SIG-M5 (cell line): Measurements from ENCODE around the gene CACNA1I.

Experiments used
- DNase-seq: peaks from one replicate; lab custom pipeline; 2025; lab: John Stamatoyannopoulos, UW

Gene CACNA1I

DNA sequence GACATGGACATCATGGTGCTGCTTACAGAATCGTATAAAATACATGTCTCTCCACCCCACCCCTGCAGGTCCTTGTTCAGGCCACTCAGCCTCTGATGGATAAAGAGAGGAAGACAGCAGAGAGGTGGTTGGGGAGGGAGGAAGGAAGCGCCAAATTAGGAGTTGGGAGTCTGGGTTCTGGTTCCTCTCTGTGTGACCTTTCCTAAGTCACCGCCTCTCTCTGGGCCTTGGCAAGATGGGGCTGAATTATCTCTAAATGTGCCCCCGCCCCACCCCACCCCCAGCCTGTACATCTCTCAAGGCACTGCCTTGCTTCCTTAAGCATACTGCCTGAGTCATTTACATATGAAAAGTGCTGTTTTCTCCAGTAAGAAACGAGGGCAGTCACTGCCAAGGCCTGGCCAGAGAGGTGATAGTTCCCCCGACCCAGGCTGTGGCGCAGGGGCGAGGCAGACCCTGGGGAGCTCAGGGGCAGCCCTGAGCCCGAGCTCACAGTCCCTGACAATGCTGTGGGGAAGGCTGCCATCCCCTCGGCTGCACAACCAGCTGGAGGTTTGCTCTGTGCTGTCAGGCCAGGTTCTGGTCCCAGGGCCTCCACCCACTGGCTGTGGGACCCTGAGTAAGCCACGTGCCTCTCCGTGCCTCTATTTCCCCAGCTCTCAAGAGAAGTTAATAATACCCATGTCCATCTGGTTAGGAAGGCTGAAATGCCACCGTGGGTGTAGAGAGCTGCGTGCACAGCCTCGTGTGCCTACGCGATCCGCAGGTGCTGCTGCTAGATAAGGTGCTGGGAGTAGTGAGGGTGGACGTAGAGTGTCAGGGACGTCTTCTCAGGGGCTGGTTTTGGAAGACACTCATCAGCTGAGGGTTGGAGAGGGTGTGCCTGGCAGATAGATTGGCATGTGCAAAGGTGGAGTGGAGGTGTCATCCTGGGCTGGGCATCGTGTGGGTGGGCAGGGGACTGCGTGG, 55.3 kb downstream of the CACNA1I start:
- no peak for DNase-seq

DNA sequence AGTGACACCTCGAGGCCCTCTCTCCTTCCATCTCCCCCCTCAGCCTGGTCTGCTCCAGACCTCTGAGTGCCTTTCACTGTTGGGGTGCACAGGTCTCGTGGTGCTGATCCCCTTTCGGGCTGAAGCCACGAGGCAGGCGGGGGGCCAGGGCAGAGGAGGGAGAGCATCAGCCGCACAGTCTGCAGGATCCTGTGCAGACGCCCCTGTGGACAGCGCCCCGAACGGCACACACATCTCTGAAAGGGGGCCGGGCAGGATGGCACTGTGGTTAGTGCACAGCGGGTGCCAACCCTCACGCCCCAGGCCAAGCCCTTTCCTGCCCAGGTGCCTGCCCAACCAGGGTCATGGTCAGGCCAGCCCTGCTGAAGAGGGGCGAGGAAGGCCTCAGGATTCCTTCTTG, 56.7 kb downstream of the CACNA1I start:
- no peak for DNase-seq

DNA sequence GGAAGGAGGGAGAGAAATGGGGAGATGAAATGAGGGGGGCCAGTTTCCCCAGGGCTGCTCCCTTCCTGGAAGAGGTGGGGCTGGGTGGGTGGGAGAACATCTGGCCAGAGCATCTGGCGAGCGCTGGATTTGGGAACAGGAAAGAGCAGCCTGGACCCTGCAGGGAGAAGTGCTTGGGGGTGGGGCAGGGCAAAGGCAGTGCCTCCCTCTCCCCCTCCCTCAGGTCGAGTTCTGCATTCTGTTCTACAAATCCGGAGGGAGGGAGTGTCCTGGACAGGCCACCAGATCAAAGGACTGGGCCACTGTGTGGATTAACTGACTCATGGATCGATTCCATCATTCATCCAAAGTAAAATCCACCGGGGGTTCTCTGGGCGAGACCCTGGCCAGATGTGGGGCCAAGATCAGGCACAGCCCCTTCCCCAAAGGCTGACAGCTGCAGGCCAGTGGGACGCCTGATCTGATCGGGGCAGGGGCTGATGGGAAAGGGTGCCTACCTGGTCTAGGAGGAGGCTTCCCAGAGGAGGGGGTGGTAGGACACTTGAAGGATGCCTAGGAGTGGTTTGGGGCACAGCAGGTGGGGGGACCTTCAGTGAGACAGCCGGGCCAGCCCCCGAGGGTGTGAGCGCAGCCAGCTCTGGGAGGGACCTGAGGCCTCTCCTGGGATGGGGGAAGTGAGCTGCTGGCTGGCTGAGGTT, 57.5 kb downstream of the CACNA1I start:
- DNase-seq = no peak

DNA sequence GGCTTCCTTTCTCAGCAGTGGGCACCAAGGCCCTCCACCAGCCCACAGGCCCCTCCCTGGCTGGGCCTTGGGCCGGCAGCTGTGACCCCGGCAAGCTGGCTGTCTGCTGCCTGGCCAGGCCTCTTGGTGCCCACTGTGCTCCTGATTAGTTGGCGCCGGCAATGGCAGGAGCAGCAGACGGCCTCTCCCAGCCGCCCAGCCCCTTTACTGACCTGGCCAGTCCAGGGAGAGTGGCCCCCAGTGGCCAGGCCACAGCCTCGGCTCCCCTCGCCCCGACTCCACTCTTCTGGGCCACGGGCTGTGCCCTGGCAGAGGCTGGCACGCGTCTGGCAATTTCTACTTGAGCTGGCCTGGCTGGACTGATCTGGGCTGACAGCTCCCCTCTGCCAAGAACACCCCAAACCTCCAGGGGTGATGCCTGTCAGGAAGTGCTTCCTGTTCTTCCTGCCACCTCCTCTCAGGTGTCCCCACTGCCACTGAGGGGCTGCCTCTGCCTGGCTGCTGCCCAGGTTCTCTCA, 58.1 kb downstream of the CACNA1I start:
- no peak for DNase-seq

DNA sequence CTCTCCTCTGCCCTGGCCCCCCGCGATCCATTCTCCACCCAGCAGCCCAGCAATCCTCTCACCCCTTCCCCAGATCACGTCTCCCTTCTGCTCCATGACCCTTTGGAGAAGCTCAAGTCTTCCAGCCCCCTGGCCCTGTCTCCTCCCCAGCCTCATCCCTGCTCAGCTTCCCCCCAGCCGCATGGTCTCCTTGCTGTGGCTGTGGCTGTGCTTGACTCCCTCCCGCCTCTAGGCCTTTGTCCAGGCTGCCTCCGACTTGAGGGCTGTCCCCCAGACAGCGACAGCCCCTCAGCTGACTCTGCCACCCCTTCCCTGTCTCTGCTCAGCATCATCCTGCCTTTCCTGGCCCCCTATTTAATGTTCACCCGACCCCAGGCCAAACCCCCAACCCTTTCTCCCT, 59.3 kb downstream of the CACNA1I start:
- DNase-seq = no peak

DNA sequence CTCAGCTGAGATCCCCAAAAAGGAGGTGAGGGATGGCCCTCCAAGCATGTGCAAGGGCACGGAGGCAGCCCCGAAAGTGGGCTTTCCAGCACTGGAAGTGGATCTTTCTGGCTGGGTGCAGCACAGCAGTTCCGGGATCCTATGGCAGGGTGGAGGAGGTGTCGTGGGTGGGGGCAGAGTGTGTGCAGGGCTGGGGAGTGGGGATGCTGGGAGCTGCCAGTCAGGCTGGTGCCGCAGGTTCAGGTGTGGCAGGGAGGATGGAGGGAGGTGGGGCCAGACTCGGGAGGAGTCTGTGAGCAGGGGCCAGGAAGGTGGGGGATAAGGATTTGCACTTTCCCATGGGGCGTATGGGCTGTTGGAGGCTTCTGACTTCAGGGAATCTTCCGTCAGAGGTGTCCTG, 60.2 kb downstream of the CACNA1I start:
- DNase-seq = no peak

DNA sequence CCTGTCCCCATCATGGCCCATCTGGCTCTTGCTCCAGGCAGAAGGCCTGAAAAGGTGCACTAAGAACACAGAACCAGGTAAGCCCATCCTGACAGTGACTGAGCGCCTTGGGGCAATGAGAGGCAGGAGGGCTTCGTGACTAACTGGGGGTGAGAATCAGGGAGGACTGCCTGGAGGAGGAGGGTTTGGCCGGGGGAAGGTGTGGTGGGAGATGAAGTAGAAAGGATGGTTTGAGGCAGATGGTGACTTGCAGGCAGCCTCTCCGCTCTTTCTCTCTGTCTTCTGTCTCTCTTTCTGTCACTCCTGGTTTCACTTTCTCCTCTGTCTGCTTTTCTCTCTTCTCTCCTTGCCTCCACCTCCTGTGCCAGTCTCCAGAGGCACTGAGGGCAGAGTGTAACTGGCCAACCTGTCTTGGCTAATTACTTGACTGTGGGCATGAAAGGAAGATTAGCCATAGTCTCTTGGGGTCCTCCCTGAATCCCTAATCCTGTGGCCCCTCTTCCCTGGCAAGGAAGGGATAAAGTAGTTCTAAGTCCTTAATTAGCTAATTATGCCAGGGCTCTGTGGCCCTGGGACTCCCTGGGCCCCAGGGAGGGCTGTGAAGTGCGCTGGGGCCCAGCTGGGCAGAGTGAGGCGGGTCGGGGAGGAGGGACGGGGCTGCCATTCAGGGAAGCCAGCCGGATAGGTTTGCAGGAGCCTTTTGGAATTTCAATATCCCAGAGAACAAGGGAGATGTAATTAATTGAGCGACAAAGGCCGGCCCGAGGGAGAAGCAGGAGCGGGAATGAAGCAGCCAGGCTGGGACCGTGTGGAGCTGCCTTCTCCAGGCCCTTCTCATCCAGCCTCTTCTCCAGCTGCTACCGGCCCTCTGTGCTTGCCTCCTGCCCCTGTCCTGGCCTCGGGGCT, 61.1 kb downstream of the CACNA1I start:
- no peak for DNase-seq

DNA sequence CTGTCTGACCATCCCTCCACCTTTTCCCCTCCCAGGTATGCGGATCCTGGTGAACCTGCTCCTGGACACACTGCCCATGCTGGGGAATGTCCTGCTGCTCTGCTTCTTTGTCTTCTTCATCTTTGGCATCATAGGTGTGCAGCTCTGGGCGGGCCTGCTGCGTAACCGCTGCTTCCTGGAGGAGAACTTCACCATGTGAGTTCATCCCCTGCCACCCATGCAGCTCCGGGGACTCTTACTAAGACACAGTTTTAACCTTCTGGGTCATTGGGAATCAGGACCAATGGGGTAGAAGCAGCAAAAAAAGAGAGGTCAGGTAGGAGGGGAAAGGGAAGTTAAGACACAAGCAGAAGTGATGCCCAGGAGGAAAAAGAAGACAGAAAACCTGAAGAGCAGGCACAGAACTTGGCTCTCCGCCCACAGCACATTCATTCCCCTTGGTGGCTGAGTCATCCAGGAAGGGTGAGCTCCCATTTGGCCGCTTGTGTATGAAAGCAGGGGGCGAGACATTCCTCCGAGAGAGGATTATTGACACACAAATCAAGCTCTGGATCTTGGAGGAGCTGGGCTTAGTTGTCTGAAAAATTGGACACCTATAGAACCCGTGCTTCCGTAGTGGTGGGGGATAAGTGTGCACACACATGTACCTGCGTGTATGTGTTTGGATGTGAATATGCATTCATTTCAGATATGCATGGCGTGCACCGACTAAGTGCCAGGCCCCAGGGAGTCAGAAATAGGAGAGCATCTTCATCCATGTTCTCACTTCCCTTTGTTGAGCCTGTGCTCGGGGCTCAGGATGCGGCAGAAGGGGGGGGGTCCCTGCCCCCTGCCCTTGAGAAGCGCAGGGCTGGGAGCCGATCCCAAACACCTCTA, 64.2 kb downstream of the CACNA1I start:
- no peak for DNase-seq

DNA sequence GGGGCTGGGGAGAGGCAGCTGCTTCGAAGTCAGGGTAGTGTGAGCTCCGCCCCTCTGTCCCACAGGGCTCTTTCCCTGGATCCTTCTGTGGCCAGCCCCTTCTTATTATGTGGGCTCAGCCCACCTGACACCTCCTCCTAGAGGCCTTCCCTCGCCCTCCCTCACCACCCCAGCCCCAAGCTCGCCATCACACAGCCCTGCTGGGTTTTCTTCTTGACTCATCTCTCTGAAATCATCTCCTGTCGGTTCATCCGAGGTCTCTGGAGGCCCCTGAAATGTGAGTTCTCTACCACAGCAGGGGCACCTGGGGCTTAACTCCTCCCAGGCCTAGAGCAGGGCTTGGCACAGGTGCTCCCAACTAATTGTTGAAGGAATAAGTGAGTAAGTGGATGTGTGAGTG, 65.2 kb downstream of the CACNA1I start:
- no peak for DNase-seq

DNA sequence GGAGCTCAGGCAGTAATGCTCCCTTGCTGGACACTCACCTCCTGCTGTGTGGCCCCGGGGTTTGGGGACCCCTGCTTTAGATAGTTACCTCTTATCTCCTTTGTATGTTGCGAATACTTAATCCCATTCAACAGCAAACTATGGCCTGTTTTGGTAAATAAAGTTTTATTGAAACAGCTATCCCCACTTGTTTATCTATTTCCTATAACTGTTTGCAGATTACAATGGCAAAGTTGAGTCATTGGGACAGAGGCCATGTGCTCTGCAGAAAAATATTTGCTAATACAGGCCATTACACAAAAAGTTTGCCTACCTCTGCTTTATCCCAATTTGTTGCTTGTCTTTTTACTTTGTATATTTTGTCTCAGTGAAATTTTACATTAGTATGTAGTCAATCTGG, 68.4 kb downstream of the CACNA1I start:
- no peak for DNase-seq

DNA sequence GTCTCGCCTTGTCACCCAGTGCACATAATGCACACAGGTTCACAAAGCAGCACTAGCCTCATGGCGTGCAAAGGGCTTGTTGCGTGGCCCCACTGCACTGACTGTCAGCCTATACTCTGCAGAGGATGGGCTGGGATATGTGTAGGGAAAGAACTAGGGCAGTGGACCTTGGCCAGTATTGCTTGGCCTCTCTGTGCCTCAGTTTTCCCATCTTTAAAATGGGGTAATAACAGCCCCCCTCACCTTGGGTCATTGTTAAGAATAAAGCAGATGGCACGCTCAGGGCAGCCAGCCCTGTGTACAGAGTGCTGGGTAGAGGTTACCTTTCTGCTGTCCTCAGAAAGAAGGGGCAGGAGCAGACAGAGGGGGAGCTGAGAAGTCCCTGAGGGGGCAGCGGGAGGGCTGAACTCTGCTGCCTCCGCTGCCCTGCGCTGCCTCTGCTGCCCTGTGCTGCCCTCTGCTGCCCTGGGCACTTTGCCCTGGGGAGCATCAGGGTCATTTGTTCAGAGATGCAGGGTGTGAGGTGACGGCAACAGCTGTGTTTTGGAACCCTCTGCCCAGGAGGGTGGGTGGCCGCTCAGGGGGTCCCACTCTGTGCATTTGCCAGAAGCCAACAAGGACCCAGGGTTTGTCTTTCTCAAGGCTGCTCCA, 71.2 kb downstream of the CACNA1I start:
- no peak for DNase-seq

DNA sequence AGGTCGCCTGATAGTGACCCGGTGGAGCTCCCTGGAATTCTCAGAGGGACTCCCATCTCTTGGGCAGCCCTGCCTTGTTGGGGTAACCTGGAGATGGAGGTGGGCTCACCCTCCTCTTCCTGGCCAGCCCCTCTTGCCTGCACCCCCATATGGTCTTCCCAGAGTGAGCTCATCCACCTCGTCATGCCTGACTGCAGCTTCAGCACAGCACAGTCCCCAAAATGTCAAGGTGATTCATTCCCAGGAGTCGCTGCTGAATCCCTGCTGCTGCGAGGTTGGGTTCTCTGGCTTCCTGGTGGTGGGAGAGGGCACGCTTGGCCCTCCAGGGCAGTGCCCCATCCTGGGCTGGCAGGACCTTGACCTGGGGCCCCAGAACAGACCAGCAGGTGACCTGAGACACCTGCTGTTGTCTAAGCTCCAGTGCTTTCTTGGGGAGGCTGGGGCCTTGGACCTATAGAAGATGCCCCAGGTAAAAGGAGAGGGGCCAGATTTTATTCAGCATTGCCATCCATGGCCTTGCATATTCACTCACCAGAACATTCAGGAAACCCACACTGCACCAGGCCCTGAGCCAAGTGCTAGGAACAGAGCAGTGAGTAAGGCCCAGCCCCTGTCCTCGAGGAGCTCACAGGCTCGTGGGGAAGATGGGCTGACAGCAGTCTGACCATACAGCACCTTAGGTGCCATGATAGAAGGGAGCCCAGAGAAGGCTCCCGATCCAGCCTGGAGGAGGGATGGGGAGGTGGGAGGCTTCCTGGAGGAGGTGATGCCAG, 72.9 kb downstream of the CACNA1I start:
- no peak for DNase-seq

DNA sequence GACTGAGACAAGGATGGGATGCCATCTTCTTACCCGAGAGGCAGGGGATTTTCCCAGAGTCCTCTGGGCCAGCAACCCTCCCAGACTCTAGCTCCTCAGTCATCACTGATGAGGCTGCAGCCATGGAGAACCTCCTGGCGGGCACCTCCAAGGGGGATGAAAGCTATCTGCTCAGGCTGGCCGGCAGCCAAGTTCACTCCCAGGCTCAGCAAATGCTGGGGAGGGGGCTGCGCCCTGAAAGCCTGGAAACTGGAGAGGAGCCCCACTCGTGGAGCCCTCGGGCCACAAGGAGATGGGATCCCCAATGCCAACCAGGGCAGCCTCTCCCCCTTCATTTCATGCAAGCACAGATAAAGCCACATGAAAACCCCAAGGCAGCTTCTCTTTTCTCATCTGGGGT, 75.0 kb downstream of the CACNA1I start:
- DNase-seq = no peak

DNA sequence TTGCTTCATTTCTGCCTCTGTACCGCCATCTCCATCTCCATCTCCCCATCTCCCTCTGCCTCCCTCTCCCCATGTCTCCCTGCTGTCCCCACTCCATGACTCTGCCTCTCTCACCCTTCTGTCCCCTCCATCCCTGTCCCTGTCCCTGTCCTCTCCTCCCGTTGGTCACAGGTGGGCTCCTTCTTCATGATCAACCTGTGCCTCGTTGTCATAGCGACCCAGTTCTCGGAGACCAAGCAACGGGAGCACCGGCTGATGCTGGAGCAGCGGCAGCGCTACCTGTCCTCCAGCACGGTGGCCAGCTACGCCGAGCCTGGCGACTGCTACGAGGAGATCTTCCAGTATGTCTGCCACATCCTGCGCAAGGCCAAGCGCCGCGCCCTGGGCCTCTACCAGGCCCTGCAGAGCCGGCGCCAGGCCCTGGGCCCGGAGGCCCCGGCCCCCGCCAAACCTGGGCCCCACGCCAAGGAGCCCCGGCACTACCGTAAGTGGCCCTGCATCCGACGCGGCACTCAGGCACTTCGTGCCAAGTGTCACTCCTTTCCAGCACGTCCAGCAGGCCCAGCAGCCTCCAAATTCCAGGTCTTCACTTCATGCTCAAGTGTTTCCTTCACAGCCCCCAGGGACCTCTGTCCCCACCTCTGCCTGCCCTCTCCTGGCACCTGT, 76.0 kb downstream of the CACNA1I start:
- DNase-seq = no peak

DNA sequence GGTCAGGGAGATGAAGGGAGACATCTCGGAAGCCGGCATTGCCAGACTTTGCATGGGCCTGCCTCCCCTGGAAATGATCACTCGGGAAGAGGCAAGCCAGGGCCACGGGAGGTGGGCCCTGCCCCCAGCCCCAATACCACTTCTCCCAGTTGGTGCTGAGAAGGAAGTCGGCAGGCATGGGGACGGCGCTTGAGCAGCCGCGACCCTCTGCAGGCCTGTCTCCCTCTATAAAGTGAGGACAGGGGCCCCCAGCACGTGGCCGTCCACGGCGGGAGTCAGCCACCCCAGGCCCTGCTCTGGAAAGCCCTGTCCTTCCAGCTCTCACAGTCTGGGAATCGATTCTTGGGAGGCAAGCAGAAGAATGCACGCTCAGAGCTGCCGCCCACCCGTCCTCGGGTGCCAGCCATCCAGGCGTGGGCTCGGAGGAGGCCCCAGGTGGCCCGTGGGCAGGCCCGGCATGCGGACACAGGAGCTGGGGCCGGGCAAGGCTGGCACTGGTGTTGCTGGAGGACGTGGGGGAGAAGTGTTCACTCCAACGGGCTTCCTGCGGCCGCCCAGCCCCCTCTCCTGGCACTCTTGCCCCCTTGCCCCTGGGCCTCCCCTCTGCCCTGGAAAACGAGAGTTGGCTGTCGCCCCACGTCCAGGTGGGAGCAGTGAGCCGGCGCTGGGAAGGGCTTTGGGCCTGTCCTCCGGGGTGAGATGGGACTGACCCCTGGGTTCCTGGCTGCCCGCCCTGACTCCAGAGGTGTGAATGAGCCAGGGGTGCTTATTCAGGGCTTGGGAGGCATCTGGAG, 77.5 kb downstream of the CACNA1I start:
- no peak for DNase-seq

DNA sequence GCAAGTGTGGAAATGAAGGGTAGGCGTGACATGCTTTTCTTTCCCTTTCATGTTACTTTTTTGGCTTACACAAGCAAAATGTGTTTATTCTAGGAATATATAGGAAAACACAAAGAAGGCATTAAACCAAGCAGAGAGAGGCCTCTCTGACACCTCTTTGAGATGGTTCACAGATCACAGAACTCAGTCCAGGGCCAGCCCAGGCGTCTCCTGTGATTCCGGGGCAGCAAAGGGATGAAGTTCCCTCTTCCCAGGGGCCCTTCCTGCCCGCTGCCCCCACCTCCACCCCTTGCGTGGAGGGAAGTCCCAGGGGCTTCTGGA, 78.0 kb downstream of the CACNA1I start:
- no peak for DNase-seq

DNA sequence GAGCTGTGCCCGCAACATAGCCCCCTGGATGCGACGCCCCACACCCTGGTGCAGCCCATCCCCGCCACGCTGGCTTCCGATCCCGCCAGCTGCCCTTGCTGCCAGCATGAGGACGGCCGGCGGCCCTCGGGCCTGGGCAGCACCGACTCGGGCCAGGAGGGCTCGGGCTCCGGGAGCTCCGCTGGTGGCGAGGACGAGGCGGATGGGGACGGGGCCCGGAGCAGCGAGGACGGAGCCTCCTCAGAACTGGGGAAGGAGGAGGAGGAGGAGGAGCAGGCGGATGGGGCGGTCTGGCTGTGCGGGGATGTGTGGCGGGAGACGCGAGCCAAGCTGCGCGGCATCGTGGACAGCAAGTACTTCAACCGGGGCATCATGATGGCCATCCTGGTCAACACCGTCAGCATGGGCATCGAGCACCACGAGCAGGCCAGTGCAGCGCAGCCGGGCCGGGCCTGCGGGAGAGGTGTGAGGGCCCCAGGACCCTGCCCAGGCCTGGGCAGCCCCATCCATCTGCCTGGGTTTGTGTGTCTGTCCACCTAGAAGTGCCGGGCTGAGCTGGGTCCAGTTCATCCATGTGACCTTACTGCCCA, 79.0 kb downstream of the CACNA1I start:
- no peak for DNase-seq
